Superior temporal gyrus (tissue), 1 donor: ENCODE results near the gene TRPM2.
"Not testable (repeated sequence)": the region's sequence is repeated elsewhere in the genome, so short reads cannot be mapped to it uniquely, and the experiment has no call there.

Experiments
- DNase-seq: peaks from one replicate; pipeline ENCODE4 v3.0.0-alpha.2; 2016; ENCODE audit errors: extremely low spot score

TRPM2 gene

GRCh38 chr21:44375281-44375651 is 21.8 kb downstream of the TRPM2 start:
- DNase-seq = no peak

DNA sequence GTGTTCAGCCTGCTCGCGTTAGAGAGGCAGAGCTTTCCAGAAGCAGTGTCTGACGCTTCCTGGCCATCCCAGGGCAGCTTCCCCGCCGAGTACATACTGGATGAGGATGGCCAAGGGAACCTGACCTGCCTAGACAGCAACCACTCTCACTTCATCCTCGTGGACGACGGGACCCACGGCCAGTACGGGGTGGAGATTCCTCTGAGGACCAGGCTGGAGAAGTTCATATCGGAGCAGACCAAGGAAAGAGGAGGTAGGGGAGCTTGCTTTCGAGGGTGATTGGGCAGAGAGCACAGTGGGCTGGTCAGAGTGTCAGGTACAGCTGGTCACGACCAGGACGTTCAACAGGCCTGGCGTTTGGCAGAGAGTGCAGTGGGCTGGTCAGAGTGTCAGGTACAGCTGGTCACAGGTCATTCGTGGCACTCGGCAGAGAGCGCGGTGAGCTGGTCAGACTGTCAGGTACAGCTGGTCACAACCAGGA is 22.4 kb downstream of the TRPM2 start:
- DNase-seq = no peak

DNA sequence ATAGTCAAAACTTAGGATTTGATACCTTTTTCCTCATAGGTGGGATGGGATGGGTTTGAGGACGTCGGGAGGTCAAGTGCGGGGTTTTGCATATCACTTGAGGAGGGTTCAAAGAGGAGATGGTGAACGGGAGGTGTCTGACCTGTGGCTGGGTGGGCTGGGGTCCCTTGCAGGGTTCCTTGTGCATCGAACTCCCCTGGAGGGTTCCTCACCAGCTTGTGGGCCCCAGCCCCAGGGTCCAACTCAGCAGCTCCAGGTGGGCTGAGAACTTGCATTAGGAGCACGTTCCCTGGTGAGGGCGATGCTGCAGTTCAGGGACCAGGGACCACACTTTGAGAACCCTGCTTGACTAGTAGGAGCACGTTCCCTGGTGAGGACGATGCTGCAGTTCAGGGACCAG is 23.2 kb downstream of the TRPM2 start:
- DNase-seq = no peak

DNA sequence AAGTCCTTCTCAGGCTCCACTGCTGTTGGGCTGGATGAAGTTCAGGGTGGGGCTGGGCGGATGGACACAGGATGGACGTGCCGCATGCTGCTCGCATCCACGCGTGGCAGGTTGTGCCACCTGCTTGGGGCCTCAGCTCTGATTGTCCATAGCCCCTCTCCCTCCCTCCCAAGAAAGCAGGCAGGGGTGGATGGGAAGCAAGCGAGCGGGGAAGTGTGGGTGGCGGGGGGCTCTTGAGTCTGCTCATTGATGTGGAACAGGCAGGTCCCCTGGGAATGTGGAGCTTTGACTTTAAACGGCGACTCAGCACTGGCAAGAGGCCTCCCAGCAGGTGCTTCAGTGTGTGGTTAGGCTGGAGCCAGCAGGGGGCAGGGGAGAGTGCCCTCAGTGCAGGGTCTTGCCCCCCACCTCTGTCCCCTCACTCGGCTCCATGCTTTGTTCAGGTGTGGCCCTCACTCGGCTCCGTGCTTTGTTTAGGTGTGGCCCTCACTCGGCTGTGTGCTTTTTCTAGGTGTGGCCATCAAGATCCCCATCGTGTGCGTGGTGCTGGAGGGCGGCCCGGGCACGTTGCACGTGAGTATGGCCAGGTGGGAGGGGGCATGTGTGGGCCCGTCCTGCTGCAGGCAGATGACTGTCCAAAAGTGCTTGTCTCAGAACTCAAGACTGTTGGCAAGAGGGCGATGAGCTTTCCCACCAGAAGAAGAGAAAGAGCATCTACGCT is 23.9 kb downstream of the TRPM2 start:
- DNase-seq = no peak

GRCh38 chr21:44377922-44378645 is 24.7 kb downstream of the TRPM2 start:
- no peak for DNase-seq

- no peak for DNase-seq
These were observed 25.5 kb downstream of the TRPM2 start for GRCh38 chr21:44378646-44379514.

GRCh38 chr21:44379515-44379848 is 26.1 kb downstream of the TRPM2 start:
- no peak for DNase-seq

DNA sequence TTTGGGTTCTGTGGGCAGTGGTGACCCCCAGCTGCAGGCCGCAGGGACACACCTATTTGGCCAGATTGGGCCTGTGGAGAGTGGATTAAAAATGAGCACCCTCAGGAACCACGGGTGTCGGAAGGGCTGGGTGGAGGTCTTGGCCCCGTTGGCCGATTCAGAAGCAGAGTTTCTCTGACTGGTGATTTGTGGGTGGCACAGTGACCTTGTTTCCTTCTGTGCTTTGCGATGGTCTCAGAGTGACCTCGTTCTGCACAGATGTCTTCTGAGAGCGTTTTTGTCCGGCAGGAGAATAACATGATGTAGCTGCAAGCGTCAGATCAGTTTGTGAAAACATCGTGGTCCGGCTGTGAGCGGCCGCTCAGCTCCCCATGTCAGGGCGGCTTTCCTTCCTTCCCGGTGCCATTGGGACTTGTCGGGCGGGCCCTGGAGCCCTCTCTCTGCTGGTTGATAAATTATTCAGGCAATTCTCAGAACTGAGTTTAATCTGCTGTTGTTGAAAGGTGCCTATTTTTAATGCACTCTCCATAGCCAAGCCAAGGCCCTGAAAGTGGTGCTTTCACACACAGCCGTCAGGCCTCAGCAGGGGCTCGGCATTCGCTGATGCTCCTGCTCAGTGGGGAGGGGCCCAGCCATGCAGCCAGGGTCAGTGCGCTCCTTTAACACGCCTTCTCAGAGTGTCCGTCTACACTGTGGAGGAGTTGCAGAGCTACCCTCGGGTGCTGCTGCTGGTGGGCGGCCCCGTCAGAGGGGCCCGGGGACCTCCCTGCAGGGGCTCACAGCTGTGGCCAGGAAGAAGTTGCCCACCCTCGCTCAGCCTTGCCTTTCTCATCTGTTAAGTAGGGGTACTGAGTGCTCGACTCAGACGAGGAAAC is 26.8 kb downstream of the TRPM2 start:
- no peak for DNase-seq

- DNase-seq = no peak
These were observed 27.5 kb downstream of the TRPM2 start for GRCh38 chr21:44380876-44381275.

GRCh38 chr21:44381874-44382273 is 28.5 kb downstream of the TRPM2 start:
- DNase-seq = no peak

DNA sequence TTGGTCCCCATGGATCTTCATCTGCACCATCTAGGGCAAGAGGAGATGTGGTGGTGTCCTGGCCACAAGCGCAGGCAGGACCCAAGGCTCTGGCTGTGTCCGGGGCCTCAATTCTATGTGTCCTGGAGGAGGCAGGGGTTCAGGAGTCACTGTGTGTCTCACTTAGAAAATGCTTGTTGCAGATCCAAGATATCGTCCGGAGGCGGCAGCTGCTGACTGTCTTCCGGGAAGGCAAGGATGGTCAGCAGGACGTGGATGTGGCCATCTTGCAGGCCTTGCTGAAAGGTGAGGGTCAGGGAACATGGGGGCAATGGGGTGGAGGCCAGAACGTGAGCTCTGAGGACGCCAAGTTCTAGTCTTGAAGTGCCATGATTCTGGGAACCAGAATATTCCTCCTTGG is 29.1 kb downstream of the TRPM2 start:
- DNase-seq = no peak

GRCh38 chr21:44383216-44383615 is 29.8 kb downstream of the TRPM2 start:
- DNase-seq = no peak

GRCh38 chr21:44384968-44385367 is 31.5 kb downstream of the TRPM2 start:
- DNase-seq = no peak

- DNase-seq = no peak
These were observed 35.9 kb downstream of the TRPM2 start for GRCh38 chr21:44389335-44389734.

DNA sequence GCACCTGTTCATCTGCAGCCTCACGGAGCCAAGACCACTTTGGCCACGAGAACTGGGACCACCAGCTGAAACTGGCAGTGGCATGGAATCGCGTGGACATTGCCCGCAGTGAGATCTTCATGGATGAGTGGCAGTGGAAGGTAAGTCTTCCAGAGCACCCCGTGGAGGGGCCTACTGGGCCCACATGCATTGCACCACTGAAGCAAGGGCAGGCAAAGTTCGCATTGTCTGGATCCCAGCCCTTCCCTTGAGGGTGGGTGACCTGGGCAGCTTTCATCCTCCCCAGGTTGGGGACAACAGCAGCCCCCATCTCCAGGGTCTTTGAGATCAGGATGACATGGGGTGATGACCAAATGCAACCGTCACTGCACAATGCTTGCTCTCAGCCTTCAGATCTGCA is 37.5 kb downstream of the TRPM2 start:
- no peak for DNase-seq

GRCh38 chr21:44391345-44392091 is 38.1 kb downstream of the TRPM2 start:
- DNase-seq = no peak

GRCh38 chr21:44392185-44392584 is 38.8 kb downstream of the TRPM2 start:
- DNase-seq = no peak

GRCh38 chr21:44392916-44393315 is 39.5 kb downstream of the TRPM2 start:
- no peak for DNase-seq

GRCh38 chr21:44394733-44395132 is 41.3 kb downstream of the TRPM2 start:
- DNase-seq = no peak

DNA sequence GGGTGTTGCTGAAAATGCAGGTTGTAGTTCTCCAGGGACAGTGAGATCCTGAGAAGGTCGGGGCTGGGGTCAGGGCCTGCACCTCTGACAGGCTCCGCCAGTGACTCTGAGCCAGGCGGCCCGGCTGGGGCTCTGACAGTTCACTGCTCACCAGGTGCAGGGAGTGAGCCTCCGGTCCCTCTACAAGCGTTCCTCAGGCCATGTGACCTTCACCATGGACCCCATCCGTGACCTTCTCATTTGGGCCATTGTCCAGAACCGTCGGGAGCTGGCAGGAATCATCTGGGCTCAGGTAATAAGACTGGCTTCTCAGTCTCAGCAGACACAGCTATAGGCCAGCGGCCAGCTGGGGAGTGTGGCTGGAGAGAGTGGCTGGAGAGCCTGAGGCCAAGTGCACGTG is 41.8 kb downstream of the TRPM2 start:
- no peak for DNase-seq

DNA sequence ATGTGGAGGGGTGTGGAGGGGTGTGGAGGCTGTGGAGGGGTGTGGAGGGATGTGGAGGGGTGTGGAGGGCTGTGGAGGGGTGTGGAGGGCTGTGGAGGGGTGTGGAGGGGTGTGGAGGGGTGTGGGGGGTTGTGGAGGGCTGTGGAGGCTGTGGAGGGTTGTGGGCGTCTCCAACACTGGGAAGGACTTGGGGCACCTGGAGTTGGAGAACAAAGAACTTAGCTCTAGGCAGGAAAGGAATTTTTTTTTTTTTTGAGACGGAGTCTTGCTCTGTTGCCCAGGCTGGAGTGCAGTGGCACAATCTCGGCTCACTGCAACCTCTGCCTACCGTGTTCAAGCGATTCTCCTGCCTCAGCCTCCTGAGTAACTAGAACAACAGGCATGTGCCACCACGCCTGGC is 43.4 kb downstream of the TRPM2 start:
- DNase-seq = not testable (repeated sequence)
